WTC11 (cell line): ENCODE results near the gene CTNND2.

Experiments
- CREB1 ChIP-seq: sonication (generic); formaldehyde crosslinking; IDR thresholded peaks from 2 replicates; pipeline ENCODE4 v1.8.0; 2023; ENCODE audit warnings: mild to moderate bottlenecking, missing genetic modification reagents
- NFYB ChIP-seq: sonication (generic); formaldehyde crosslinking; conservative IDR thresholded peaks from 2 replicates; pipeline ENCODE4 v1.8.0; 2022; ENCODE audit warnings: low read depth, missing genetic modification reagents
- NR3C1 ChIP-seq: sonication (generic); formaldehyde crosslinking; conservative IDR thresholded peaks from 2 replicates; pipeline ENCODE4 v1.8.1; 2023; ENCODE audit warnings: low read depth, mild to moderate bottlenecking, missing genetic modification reagents
- TP53 ChIP-seq: sonication (generic); formaldehyde crosslinking; IDR thresholded peaks from 2 replicates; pipeline ENCODE4 v1.8.1; 2023; ENCODE audit warnings: mild to moderate bottlenecking, missing genetic modification reagents
- TF ChIP-seq, protein P1 (sequence below): fragments of 200-600 bp; IDR thresholded peaks from 2 replicates; pipeline ENCODE4 v1.8.0; 2022; ENCODE audit warnings: antibody characterized with exemption
- TF ChIP-seq, protein P2 (sequence below): sonication (generic); formaldehyde crosslinking; IDR thresholded peaks from 2 replicates; pipeline ENCODE4 v1.8.0; 2023; ENCODE audit warnings: missing genetic modification reagents, mild to moderate bottlenecking, borderline replicate concordance
- TF ChIP-seq, protein P3 (sequence below): sonication (generic); formaldehyde crosslinking; IDR thresholded peaks from 2 replicates; pipeline ENCODE4 v1.8.1; 2023; ENCODE audit warnings: mild to moderate bottlenecking, missing genetic modification reagents, moderate library complexity

DNA sequence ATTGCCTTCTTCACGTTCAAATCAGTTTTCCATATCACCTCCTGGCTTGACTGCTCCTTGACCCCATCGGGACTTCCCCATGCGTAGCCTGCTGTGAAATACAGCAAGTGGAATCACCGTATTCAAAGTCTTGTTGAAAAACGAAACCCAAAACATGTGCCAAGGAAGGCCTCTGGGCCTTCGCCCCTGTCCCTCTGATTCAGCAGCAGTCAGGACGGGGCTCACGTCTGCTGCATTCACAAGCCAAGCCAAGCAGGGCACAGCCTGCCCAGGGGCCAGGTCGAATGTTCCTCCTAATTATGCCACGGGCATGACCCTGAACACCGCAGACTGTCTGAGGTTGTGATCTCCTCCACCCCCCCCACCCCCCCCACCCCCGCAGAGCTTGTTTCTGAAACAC, 960 bp upstream of the CTNND2 start:
- TF ChIP-seq, protein P1, sequence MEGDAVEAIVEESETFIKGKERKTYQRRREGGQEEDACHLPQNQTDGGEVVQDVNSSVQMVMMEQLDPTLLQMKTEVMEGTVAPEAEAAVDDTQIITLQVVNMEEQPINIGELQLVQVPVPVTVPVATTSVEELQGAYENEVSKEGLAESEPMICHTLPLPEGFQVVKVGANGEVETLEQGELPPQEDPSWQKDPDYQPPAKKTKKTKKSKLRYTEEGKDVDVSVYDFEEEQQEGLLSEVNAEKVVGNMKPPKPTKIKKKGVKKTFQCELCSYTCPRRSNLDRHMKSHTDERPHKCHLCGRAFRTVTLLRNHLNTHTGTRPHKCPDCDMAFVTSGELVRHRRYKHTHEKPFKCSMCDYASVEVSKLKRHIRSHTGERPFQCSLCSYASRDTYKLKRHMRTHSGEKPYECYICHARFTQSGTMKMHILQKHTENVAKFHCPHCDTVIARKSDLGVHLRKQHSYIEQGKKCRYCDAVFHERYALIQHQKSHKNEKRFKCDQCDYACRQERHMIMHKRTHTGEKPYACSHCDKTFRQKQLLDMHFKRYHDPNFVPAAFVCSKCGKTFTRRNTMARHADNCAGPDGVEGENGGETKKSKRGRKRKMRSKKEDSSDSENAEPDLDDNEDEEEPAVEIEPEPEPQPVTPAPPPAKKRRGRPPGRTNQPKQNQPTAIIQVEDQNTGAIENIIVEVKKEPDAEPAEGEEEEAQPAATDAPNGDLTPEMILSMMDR: no peak
- no peak for TF ChIP-seq TP53
- TF ChIP-seq, protein P2, sequence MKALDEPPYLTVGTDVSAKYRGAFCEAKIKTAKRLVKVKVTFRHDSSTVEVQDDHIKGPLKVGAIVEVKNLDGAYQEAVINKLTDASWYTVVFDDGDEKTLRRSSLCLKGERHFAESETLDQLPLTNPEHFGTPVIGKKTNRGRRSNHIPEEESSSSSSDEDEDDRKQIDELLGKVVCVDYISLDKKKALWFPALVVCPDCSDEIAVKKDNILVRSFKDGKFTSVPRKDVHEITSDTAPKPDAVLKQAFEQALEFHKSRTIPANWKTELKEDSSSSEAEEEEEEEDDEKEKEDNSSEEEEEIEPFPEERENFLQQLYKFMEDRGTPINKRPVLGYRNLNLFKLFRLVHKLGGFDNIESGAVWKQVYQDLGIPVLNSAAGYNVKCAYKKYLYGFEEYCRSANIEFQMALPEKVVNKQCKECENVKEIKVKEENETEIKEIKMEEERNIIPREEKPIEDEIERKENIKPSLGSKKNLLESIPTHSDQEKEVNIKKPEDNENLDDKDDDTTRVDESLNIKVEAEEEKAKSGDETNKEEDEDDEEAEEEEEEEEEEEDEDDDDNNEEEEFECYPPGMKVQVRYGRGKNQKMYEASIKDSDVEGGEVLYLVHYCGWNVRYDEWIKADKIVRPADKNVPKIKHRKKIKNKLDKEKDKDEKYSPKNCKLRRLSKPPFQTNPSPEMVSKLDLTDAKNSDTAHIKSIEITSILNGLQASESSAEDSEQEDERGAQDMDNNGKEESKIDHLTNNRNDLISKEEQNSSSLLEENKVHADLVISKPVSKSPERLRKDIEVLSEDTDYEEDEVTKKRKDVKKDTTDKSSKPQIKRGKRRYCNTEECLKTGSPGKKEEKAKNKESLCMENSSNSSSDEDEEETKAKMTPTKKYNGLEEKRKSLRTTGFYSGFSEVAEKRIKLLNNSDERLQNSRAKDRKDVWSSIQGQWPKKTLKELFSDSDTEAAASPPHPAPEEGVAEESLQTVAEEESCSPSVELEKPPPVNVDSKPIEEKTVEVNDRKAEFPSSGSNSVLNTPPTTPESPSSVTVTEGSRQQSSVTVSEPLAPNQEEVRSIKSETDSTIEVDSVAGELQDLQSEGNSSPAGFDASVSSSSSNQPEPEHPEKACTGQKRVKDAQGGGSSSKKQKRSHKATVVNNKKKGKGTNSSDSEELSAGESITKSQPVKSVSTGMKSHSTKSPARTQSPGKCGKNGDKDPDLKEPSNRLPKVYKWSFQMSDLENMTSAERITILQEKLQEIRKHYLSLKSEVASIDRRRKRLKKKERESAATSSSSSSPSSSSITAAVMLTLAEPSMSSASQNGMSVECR (CRISPR knock-in tag): no peak
- no peak for TF ChIP-seq NFYB (CRISPR knock-in tag)
- TF ChIP-seq NR3C1 (CRISPR knock-in tag): no peak
- no peak for TF ChIP-seq CREB1
- TF ChIP-seq, protein P3, sequence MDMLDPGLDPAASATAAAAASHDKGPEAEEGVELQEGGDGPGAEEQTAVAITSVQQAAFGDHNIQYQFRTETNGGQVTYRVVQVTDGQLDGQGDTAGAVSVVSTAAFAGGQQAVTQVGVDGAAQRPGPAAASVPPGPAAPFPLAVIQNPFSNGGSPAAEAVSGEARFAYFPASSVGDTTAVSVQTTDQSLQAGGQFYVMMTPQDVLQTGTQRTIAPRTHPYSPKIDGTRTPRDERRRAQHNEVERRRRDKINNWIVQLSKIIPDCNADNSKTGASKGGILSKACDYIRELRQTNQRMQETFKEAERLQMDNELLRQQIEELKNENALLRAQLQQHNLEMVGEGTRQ: no peak
